Measurements from ENCODE around the gene SDF2. TPM values are rescaled to one million over a fixed set of nuclear protein-coding genes. Genes with fewer than 3 reads are reported as not detected.
"Not testable (repeated sequence)": the region's sequence is repeated elsewhere in the genome, so short reads cannot be mapped to it uniquely, and the experiment has no call there.

The SDF2 gene
- total RNA-seq, 4 donors from 2014 or later: 38.2 to 44.4 (median 41.5) TPM

DNA sequence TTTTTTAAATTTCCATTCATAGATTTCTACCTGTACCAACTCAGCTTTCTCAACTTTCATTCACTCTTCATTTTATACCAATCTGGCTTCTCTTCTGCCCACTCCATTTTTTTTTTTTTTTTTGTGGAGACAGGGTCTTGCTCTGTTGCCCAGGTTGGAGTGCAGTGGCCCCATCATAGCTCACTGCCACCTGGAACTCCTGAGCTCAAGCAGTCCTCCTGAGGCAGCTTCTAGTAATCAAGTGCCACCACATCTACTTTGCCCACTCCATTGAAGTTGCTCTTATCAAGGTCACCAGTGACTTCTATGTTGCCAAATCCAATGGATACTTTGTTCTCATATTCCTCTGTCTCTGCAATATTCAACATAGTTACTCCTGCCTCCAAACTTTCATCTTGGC lies 2.0 kb upstream of the SDF2 start:
- DNase-seq (ENCODE audit: low spot score): no peak
- ATAC-seq (ENCODE audit: low FRiP score): no peak
- TF ChIP-seq, protein P1, sequence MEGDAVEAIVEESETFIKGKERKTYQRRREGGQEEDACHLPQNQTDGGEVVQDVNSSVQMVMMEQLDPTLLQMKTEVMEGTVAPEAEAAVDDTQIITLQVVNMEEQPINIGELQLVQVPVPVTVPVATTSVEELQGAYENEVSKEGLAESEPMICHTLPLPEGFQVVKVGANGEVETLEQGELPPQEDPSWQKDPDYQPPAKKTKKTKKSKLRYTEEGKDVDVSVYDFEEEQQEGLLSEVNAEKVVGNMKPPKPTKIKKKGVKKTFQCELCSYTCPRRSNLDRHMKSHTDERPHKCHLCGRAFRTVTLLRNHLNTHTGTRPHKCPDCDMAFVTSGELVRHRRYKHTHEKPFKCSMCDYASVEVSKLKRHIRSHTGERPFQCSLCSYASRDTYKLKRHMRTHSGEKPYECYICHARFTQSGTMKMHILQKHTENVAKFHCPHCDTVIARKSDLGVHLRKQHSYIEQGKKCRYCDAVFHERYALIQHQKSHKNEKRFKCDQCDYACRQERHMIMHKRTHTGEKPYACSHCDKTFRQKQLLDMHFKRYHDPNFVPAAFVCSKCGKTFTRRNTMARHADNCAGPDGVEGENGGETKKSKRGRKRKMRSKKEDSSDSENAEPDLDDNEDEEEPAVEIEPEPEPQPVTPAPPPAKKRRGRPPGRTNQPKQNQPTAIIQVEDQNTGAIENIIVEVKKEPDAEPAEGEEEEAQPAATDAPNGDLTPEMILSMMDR (IDR thresholded peaks at IDR 0.05): no peak

DNA sequence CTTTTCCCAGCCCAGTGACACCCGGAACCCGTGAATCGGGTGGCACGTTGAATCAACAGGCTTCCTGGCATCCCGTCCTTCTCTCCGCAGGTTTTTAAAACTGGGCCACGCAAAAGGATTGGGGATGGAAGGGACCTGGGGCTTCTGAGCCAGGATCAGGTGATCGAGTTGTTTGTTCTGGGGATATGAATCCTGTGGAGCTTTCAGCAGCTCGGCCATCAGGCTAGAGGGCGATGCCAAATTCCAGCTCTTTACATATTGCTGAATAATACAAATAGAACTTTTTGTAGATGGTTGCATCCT lies 772 bp upstream of the SDF2 start:
- TF ChIP-seq, protein P1 (IDR thresholded peaks at IDR 0.05): no peak
- DNase-seq (ENCODE audit: low spot score) (no peak), ATAC-seq (ENCODE audit: low FRiP score) (peak; percentile 3)

DNA sequence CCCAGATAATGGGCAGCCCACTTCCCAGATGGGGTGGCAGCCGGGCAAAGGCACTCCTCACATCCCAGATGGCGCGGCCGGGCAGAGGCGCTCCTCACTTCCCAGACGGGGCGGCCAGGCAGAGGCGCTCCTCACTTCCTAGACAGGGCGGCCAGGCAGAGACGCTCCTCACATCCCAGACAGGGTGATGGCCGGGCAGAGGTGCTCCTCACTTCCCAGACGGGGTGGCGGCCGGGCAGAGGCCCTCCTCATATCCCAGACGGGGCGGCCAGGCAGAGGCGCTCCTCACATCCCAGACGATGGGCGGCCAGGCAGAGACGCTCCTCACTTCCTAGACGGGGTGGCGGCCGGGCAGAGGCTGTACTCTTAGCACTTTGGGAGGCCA lies 2.2 kb downstream of the SDF2 start:
- not testable (repeated sequence) for DNase-seq (ENCODE audit: low spot score); ATAC-seq (ENCODE audit: low FRiP score)

DNA sequence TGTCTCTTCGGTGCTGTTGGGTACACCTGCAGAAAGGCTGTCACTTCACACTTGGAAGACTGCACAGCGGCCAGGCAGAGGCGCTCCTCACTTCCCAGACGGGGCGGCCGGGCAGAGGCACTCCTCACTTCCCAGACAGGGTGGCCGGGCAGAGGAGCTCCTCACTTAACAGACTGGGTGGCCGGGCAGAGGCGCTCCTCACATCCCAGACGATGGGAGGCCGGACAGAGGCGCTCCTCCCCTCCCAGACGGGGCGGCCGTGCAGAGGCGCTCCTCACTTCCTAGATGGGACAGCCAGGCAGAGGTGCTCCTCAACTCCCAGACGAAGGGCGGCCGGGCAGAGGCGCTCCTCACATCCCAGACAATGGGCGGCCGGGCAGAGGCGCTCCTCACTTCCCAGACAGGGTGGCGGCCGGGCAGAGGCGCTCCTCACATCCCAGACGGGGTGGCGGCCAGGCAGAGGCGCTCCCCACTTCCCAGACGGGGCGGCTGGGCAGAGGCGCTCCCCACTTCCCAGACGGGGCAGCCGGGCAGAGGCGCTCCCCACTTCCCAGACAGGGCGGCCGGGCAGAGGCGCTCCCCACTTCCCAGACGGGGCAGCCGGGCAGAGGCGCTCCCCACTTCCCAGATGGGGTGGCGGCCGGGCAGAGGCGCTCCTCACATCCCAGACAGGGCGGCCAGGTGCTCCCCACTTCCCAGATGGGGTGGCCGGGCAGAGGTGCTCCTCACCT lies 2.8 kb downstream of the SDF2 start:
- not testable (repeated sequence) for ATAC-seq (ENCODE audit: low FRiP score); DNase-seq (ENCODE audit: low spot score)

DNA sequence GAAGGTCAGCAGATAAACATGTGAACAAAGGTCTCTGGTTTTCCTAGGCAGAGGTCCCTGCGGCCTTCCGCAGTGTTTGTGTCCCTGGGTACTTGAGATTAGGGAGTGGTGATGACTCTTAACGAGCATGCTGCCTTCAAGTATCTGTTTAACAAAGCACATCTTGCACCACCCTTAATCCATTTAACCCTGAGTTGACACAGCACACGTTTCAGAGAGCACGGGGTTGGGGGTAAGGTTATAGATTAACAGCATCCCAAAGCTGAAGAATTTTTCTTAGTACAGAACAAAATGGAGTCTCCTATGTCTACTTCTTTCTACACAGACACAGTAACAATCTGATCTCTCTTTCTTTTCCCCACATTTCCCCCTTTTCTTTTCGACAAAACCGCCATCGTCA lies 3.4 kb downstream of the SDF2 start:
- not testable (repeated sequence) for ATAC-seq (ENCODE audit: low FRiP score); DNase-seq (ENCODE audit: low spot score)

DNA sequence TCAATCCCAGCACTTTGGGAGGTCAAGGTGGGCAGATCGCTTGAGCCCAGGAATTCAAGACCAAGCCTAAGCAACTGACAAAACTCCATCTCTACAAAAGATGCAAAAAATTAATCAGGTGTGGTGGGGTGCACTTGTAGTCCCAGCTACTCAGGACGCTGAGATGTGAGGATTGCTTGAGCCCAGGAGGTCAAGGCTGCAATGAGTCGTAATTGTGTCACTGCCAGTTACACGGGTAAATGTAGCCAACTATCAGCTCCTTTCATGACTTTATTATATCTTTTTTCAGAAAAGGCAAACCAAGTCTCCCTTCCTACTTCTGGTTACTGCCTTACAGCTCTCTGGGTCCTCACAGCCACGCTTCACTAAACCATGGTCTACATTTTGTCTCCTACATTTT lies 4.0 kb downstream of the SDF2 start:
- ATAC-seq (ENCODE audit: low FRiP score): no peak
- TF ChIP-seq, protein P1 (IDR thresholded peaks at IDR 0.05): no peak
- DNase-seq (ENCODE audit: low spot score): no peak

DNA sequence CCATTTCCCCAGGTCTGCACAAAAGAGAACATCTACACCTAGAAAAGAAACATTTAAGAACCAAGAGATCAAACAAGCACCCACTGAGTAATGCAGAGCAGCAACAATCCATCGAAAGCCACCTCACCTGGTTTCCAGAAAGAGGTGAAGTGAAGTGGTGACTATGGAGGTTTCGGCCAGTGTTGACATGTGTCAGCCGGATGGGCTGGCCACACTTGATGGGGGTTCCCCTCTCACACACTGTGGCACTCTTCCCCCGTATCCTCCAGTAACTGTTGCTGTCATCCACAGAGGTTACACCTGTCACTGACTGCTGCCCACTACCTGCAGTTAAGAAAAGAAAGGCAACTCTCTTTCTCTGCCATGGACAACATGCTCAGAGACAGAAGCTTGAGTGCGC lies 6.5 kb downstream of the SDF2 start:
- no peak for ATAC-seq (ENCODE audit: low FRiP score)
- DNase-seq (ENCODE audit: low spot score): no peak
- TF ChIP-seq, protein P1 (IDR thresholded peaks at IDR 0.05): no peak

DNA sequence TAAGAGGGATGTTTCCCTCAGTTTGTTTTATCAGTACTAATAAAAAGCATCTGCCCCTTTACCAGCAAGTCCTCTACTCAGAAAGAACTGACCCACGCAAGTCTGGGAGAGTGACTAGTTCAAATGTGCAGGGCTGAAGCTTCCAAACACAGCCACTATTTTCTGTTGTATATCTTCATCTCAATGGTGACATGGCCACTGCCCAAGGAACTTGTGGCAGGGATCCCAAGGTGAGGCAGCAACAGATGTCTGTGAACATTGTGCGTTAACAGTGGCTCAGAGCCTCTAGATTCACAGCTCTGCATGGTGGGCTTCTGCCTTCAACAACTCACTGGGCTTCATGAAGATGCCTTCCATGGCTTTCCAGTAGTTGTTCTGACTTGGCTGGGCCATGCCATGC lies 13.0 kb downstream of the SDF2 start:
- TF ChIP-seq, protein P1 (IDR thresholded peaks at IDR 0.05): no peak
- no peak for ATAC-seq (ENCODE audit: low FRiP score)
- no peak for DNase-seq (ENCODE audit: low spot score)

All from omental fat pad (tissue), 4 donors.